ENCODE measurements around the gene KLHL17. TPM values are rescaled to one million over a fixed set of nuclear protein-coding genes. Genes with fewer than 3 reads are reported as not detected.

KLHL17 gene
- total RNA-seq = 11.9 and 33.3 TPM in 2 replicates

- TF ChIP-seq CTCF (conservative IDR thresholded peaks at IDR 0.05; ENCODE audit: low read depth, low read length) = no peak
- H3K4me3 ChIP-seq (ENCODE audit: low read depth, low read length) = peak within 1 kb of the TSS; percentile 99
- no peak for DNase-seq (ENCODE audit: low read depth)
These were observed at the start of gene KLHL17 for GRCh38 chr1:960363-961131. Gene KLHL17, plus strand, starts transcription at chr1:960584. Its CDS starts 110 bp downstream, at chr1:960694.

GRCh38 chr1:910881-911721 lies 49.3 kb upstream of the KLHL17 start:
- no peak for TF ChIP-seq CTCF (conservative IDR thresholded peaks at IDR 0.05; ENCODE audit: low read depth, low read length)
- DNase-seq (ENCODE audit: low read depth) = no peak
- no peak overlapping the region for H3K4me3 ChIP-seq (ENCODE audit: low read depth, low read length)

GRCh38 chr1:911875-912739 lies 48.3 kb upstream of the KLHL17 start:
- H3K4me3 ChIP-seq (ENCODE audit: low read depth, low read length) = no peak overlapping the region
- TF ChIP-seq CTCF (conservative IDR thresholded peaks at IDR 0.05; ENCODE audit: low read depth, low read length) = no peak
- no peak for DNase-seq (ENCODE audit: low read depth)

GRCh38 chr1:912740-913301 lies 47.6 kb upstream of the KLHL17 start:
- peak; percentile 48 for DNase-seq (ENCODE audit: low read depth)
- peak; percentile 42 for TF ChIP-seq CTCF (conservative IDR thresholded peaks at IDR 0.05; ENCODE audit: low read depth, low read length)
- H3K4me3 ChIP-seq (ENCODE audit: low read depth, low read length) = no peak overlapping the region

GRCh38 chr1:913491-914130 lies 46.8 kb upstream of the KLHL17 start:
- no peak overlapping the region for H3K4me3 ChIP-seq (ENCODE audit: low read depth, low read length)
- DNase-seq (ENCODE audit: low read depth) = no peak
- no peak for TF ChIP-seq CTCF (conservative IDR thresholded peaks at IDR 0.05; ENCODE audit: low read depth, low read length)
